H9 (cell line): ENCODE results near the gene NLGN4X. TPM values are rescaled to one million over a fixed set of nuclear protein-coding genes. Genes with fewer than 3 reads are reported as not detected.

Experiments used
- DNase-seq: peaks from one replicate; pipeline ENCODE4 v3.0.0-alpha.2; 2017
- H2AFZ ChIP-seq: one replicate; pipeline ENCODE4 v1.6.1; 2013; ENCODE audit warnings: mild to moderate bottlenecking, low read length, control low read depth, moderate library complexity
- H2AK5ac ChIP-seq: 2 replicates; pipeline ENCODE4 v1.6.1; 2013; ENCODE audit warnings: low read length, control low read depth, mixed read lengths; ENCODE audit not compliant: insufficient read length
- H2BK120ac ChIP-seq: one replicate; pipeline ENCODE4 v1.6.1; 2013; ENCODE audit warnings: low read depth, mild to moderate bottlenecking, low read length, control low read depth, inconsistent platforms; ENCODE audit not compliant: poor library complexity, severe bottlenecking
- H2BK12ac ChIP-seq: 2 replicates; pipeline ENCODE4 v1.6.1; 2013; ENCODE audit warnings: low read length, control low read depth, mixed read lengths, low read depth; ENCODE audit not compliant: insufficient read length
- H2BK15ac ChIP-seq: 2 replicates; pipeline ENCODE4 v1.6.1; 2013; ENCODE audit warnings: low read depth, low read length, control low read depth
- H2BK20ac ChIP-seq: one replicate; pipeline ENCODE4 v1.6.1; 2013; ENCODE audit warnings: low read depth, mild to moderate bottlenecking, low read length, control low read depth, inconsistent platforms; ENCODE audit not compliant: poor library complexity, severe bottlenecking
- H2BK5ac ChIP-seq: 2 replicates; pipeline ENCODE4 v1.6.1; 2013; ENCODE audit warnings: low read length, control low read depth, mixed read lengths; ENCODE audit not compliant: insufficient read length
- H3K14ac ChIP-seq: 2 replicates; pipeline ENCODE4 v1.6.1; 2013; ENCODE audit warnings: low read length, control low read depth; ENCODE audit not compliant: insufficient read depth
- H3K18ac ChIP-seq: 2 replicates; pipeline ENCODE4 v1.6.1; 2013; ENCODE audit warnings: low read depth, mild to moderate bottlenecking, mixed read lengths, low read length, control low read depth; ENCODE audit not compliant: insufficient read length
- H3K23ac ChIP-seq: 2 replicates; pipeline ENCODE4 v1.6.1; 2013; ENCODE audit warnings: low read length, control low read depth, mixed read lengths, low read depth; ENCODE audit not compliant: insufficient read length
- H3K23me2 ChIP-seq: 2 replicates; pipeline ENCODE4 v1.6.1; 2013; ENCODE audit warnings: low read depth, mild to moderate bottlenecking, mixed read lengths, low read length, control low read depth; ENCODE audit not compliant: insufficient read length, poor library complexity, severe bottlenecking
- H3K27ac ChIP-seq: 2 replicates; pipeline ENCODE4 v1.5.1; 2013; ENCODE audit warnings: low read length, control low read depth, mixed read lengths, low read depth; ENCODE audit not compliant: insufficient read length
- H3K27me3 ChIP-seq: 2 replicates; pipeline ENCODE4 v1.6.1; 2013; ENCODE audit warnings: low read length, control low read depth, inconsistent platforms; ENCODE audit not compliant: insufficient read depth
- H3K4ac ChIP-seq: 2 replicates; pipeline ENCODE4 v1.6.1; 2013; ENCODE audit warnings: low read depth, mild to moderate bottlenecking, control low read depth, inconsistent platforms, low read length, moderate library complexity
- H3K4me1 ChIP-seq: 2 replicates; pipeline ENCODE4 v1.6.1; 2013; ENCODE audit warnings: low read length, control low read depth, inconsistent platforms; ENCODE audit not compliant: insufficient read depth
- H3K4me2 ChIP-seq: 2 replicates; pipeline ENCODE4 v1.6.1; 2013; ENCODE audit warnings: low read length, control low read depth, mixed read lengths; ENCODE audit not compliant: insufficient read length, insufficient read depth
- H3K56ac ChIP-seq: 2 replicates; pipeline ENCODE4 v1.6.1; 2013; ENCODE audit warnings: low read depth, mild to moderate bottlenecking, mixed read lengths, low read length, control low read depth; ENCODE audit not compliant: insufficient read length
- H3K79me1 ChIP-seq: 2 replicates; pipeline ENCODE4 v1.6.1; 2013; ENCODE audit warnings: low read depth, mild to moderate bottlenecking, moderate library complexity, low read length, control low read depth, inconsistent platforms; ENCODE audit not compliant: insufficient read depth, poor library complexity, severe bottlenecking
- H3K79me2 ChIP-seq: 2 replicates; pipeline ENCODE4 v1.6.1; 2013; ENCODE audit warnings: low read length, control low read depth, inconsistent platforms; ENCODE audit not compliant: insufficient read depth
- H3K9ac ChIP-seq: 2 replicates; pipeline ENCODE4 v1.6.1; 2013; ENCODE audit warnings: low read length, control low read depth, mixed read lengths; ENCODE audit not compliant: insufficient read length; ENCODE audit errors: extremely low read depth
- H3K9me3 ChIP-seq: one replicate; pipeline ENCODE4 v1.6.1; 2013; ENCODE audit warnings: low read depth, low read length, inconsistent platforms; ENCODE audit not compliant: control insufficient read depth
- H3T11ph ChIP-seq: one replicate; pipeline ENCODE4 v1.6.1; 2013; ENCODE audit warnings: mild to moderate bottlenecking, low read length, control low read depth, inconsistent platforms
- H4K20me1 ChIP-seq: one replicate; pipeline ENCODE4 v1.6.1; 2013; ENCODE audit not compliant: control insufficient read depth, insufficient read length, insufficient read depth
- H4K5ac ChIP-seq: 2 replicates; pipeline ENCODE4 v1.6.1; 2013; ENCODE audit warnings: low read depth, mild to moderate bottlenecking, mixed read lengths, low read length, control low read depth; ENCODE audit not compliant: insufficient read length
- H4K8ac ChIP-seq: replicated peaks from 2 replicates; pipeline ENCODE4 v1.6.1; 2013; ENCODE audit warnings: low read length, control low read depth, mixed read lengths, low read depth; ENCODE audit not compliant: insufficient read length
- H4K91ac ChIP-seq: 2 replicates; pipeline ENCODE4 v1.6.1; 2013; ENCODE audit warnings: low read depth, mild to moderate bottlenecking, moderate library complexity, mixed read lengths, low read length, control low read depth; ENCODE audit not compliant: insufficient read length
- H3K27ac Mint-ChIP-seq, 3 experiments: 2 replicates in 2 of 3; 3 replicates in 1 of 3; pipeline ENCODE4 v1.8.0; 2020 to 2021; ENCODE audit warnings: mixed read lengths in 3 of 3, mild to moderate bottlenecking in 1 of 3, moderate library complexity in 1 of 3
- H3K27me3 Mint-ChIP-seq: 2 replicates; pipeline ENCODE4 v1.8.0; 2021; ENCODE audit warnings: low read depth, mild to moderate bottlenecking, moderate library complexity, mixed read lengths
- H3K36me3 Mint-ChIP-seq, 3 experiments: 2 replicates in 2 of 3; 3 replicates in 1 of 3; pipeline ENCODE4 v1.8.0; 2020 to 2021; ENCODE audit warnings: low read depth in 3 of 3, mixed read lengths in 3 of 3; ENCODE audit not compliant: insufficient read depth in 1 of 3
- H3K4me1 Mint-ChIP-seq, 2 experiments: 2 replicates each; pipeline ENCODE4 v1.8.0; 2020; ENCODE audit warnings: mixed read lengths in 2 of 2
- H3K4me3 Mint-ChIP-seq, 2 experiments: 2 replicates in 1 of 2; 3 replicates in 1 of 2; pipeline ENCODE4 v1.8.0; 2020 to 2021; ENCODE audit warnings: mild to moderate bottlenecking in 2 of 2, mixed read lengths in 2 of 2, moderate library complexity in 1 of 2
- H3K9me3 Mint-ChIP-seq, 2 experiments: 2 replicates in 1 of 2; 3 replicates in 1 of 2; pipeline ENCODE4 v1.8.0; 2020; ENCODE audit warnings: mild to moderate bottlenecking in 2 of 2, mixed read lengths in 2 of 2, moderate library complexity in 1 of 2
- WGBS: extraction: QIAGEN DNeasy Blood & Tissue Kit; methylation state at CpG from one replicate; pipeline ENCODE4 v1.1.7; 2013; ENCODE audit warnings: missing lambda C conversion rate, low lambda C conversion rate, mixed read lengths; ENCODE audit not compliant: insufficient read length; ENCODE audit errors: extremely low coverage; 5-methylcytosine and 5-hydroxymethylcytosine counted together
- total RNA-seq: library from RNA; stranded (reverse); gene quantifications from 2 replicates; pipeline ENCODE4 v1.2.1, GENCODE V29; 2021
- TF ChIP-seq, protein P1 (sequence below): fragments of 200-600 bp; sonication (generic); conservative IDR thresholded peaks from 3 replicates; pipeline ENCODE4 v1.8.0; 2021; ENCODE audit warnings: antibody characterized with exemption, mild to moderate bottlenecking

Gene NLGN4X
- total RNA-seq, 1 experiment from 2014 or later, result 111 TPM

GRCh38 chrX:6262959-6263358, 34.3 kb upstream of the NLGN4X start:
- no peak overlapping the region for H2AK5ac ChIP-seq
- DNase-seq, result no peak
- H4K91ac ChIP-seq, result no peak overlapping the region
- H2BK12ac ChIP-seq, result no peak overlapping the region
- H2BK5ac ChIP-seq, result no peak overlapping the region
- no peak overlapping the region for H2AFZ ChIP-seq
- no peaks in the 10 kb centered on the region for H3K79me1 ChIP-seq
- no peaks in the 10 kb centered on the region for H3K27me3 Mint-ChIP-seq
- H3K4me1 Mint-ChIP-seq, result no peaks in the 10 kb centered on the region
- H3K4ac ChIP-seq, result no peak overlapping the region
- H3K36me3 Mint-ChIP-seq, result peaks cover 0 to 12% (median 0%) of the 10 kb centered on the region in 3 experiments; a peak in 4 of 7 replicates
- WGBS, result no CpG with 5 or more reads among the region's 3 CpGs
- no peaks in the 10 kb centered on the region for H3K79me2 ChIP-seq
- no peak overlapping the region for H4K5ac ChIP-seq
- no peaks in the 10 kb centered on the region for H4K20me1 ChIP-seq
- H4K8ac ChIP-seq, result no peak overlapping the region
- no peak overlapping the region for H3K14ac ChIP-seq
- H2BK15ac ChIP-seq, result no peak overlapping the region
- peaks cover 4 to 8% of the 10 kb centered on the region in 2 experiments; a peak in 2 of 5 replicates for H3K9me3 Mint-ChIP-seq
- no peak overlapping the region for H3K4me2 ChIP-seq
- no peak overlapping the region for H3K18ac ChIP-seq
- no peak overlapping the region for H2BK120ac ChIP-seq
- H3K9me3 ChIP-seq, result no peaks in the 10 kb centered on the region
- no peaks in the 10 kb centered on the region for H3K23me2 ChIP-seq
- no peak overlapping the region for H3K9ac ChIP-seq
- no peak overlapping the region for H3T11ph ChIP-seq
- H3K23ac ChIP-seq, result no peak overlapping the region
- no peak overlapping the region for H3K27ac ChIP-seq
- H3K27me3 ChIP-seq, result no peaks in the 10 kb centered on the region
- TF ChIP-seq, protein P1, sequence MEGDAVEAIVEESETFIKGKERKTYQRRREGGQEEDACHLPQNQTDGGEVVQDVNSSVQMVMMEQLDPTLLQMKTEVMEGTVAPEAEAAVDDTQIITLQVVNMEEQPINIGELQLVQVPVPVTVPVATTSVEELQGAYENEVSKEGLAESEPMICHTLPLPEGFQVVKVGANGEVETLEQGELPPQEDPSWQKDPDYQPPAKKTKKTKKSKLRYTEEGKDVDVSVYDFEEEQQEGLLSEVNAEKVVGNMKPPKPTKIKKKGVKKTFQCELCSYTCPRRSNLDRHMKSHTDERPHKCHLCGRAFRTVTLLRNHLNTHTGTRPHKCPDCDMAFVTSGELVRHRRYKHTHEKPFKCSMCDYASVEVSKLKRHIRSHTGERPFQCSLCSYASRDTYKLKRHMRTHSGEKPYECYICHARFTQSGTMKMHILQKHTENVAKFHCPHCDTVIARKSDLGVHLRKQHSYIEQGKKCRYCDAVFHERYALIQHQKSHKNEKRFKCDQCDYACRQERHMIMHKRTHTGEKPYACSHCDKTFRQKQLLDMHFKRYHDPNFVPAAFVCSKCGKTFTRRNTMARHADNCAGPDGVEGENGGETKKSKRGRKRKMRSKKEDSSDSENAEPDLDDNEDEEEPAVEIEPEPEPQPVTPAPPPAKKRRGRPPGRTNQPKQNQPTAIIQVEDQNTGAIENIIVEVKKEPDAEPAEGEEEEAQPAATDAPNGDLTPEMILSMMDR, result no peak
- no peak overlapping the region for H3K4me3 Mint-ChIP-seq
- no peak overlapping the region for H3K27ac Mint-ChIP-seq
- H3K4me1 ChIP-seq, result no peaks in the 10 kb centered on the region; the same call in 1 of the 2 replicates
- no peak overlapping the region for H3K56ac ChIP-seq
- no peak overlapping the region for H2BK20ac ChIP-seq
